Endothelial cell of umbilical vein (primary cell): ENCODE results near the gene RTN4R.

Experiments used
- CTCF ChIP-seq, 2 donors: IDR thresholded peaks; 1 replicate in 1 of 2; 2 replicates in 1 of 2; pipeline ENCODE4 v1.5.1; 2011; ENCODE audit warnings: low read length in 2 of 2, mild to moderate bottlenecking in 2 of 2, moderate library complexity in 2 of 2, control low read depth in 1 of 2, inconsistent platforms in 1 of 2, low read depth in 1 of 2; ENCODE audit not compliant: insufficient read depth in 1 of 2; ENCODE audit errors: extremely low read depth in 1 of 2
- EZH2 ChIP-seq: IDR thresholded peaks from 2 replicates; pipeline ENCODE4 v1.6.1; 2012; ENCODE audit warnings: borderline replicate concordance, low read depth, mild to moderate bottlenecking, moderate library complexity, low read length, inconsistent platforms; ENCODE audit not compliant: severe bottlenecking
- JUN ChIP-seq: IDR thresholded peaks from 2 replicates; pipeline ENCODE4 v1.6.1; 2011; ENCODE audit warnings: borderline replicate concordance, low read depth; ENCODE audit not compliant: insufficient read length, insufficient read depth
- POLR2A ChIP-seq: IDR thresholded peaks from 2 replicates; pipeline ENCODE4 v1.6.1; 2012; ENCODE audit warnings: low read depth, mild to moderate bottlenecking, control low read depth, low read length
- POLR2AphosphoS5 ChIP-seq: IDR thresholded peaks from 2 replicates; pipeline ENCODE4 v1.6.1; 2012; ENCODE audit warnings: low read depth, mild to moderate bottlenecking, control low read depth, low read length, moderate library complexity; ENCODE audit not compliant: insufficient read depth

- no peak for TF ChIP-seq CTCF (IDR thresholded peaks at IDR 0.05; ENCODE audit: extremely low read depth in 1 of 2, insufficient read depth in 1 of 2, low read depth in 1 of 2, low read length in 2 of 2)
- no peak for TF ChIP-seq POLR2A
- TF ChIP-seq JUN: no peak
- no peak for TF ChIP-seq EZH2
- no peak for TF ChIP-seq POLR2AphosphoS5
Observed at GRCh38 chr22:20316217-20316843, 48.2 kb upstream of the RTN4R start.
